Suprapubic skin (tissue), 4 donors: Measurements from ENCODE around the gene CRABP2. TPM values are rescaled to one million over a fixed set of nuclear protein-coding genes. Genes with fewer than 3 reads are reported as not detected.

ENCODE experiments used
- DNase-seq, 2 donors: peaks; one replicate each; pipeline ENCODE4 v3.0.0-alpha.2; 2019; ENCODE audit warnings: low spot score in 2 of 2
- H3K27ac ChIP-seq: fragments of 200-600 bp; sonication (generic); one replicate; pipeline ENCODE4 v1.5.1; 2019
- H3K27me3 ChIP-seq: fragments of 200-600 bp; sonication (generic); one replicate; pipeline ENCODE4 v1.5.1; 2019
- H3K36me3 ChIP-seq: fragments of 200-600 bp; sonication (generic); one replicate; pipeline ENCODE4 v1.5.1; 2019
- H3K4me1 ChIP-seq: fragments of 200-600 bp; sonication (generic); one replicate; pipeline ENCODE4 v1.5.1; 2019
- H3K4me3 ChIP-seq: fragments of 200-600 bp; sonication (generic); one replicate; pipeline ENCODE4 v1.5.1; 2019; ENCODE audit warnings: mild to moderate bottlenecking
- H3K9me3 ChIP-seq: fragments of 200-600 bp; sonication (generic); one replicate; pipeline ENCODE4 v1.5.1; 2019
- CTCF ChIP-seq, 2 donors: fragments of 200-600 bp in 1 of 2; fragments of 450-650 bp in 1 of 2; sonication (generic) in 1 of 2; IDR thresholded peaks; one replicate each; pipeline ENCODE4 v1.5.1; 2016 to 2019; ENCODE audit warnings: antibody characterized with exemption in 2 of 2, mild to moderate bottlenecking in 1 of 2, moderate library complexity in 1 of 2
- EP300 ChIP-seq: sonication (generic); formaldehyde crosslinking; IDR thresholded peaks from one replicate; pipeline ENCODE4 v1.6.1; 2017; ENCODE audit warnings: antibody characterized with exemption
- POLR2A ChIP-seq, 2 donors: fragments of 450-650 bp; IDR thresholded peaks; one replicate each; pipeline ENCODE4 v1.6.1; 2017; ENCODE audit warnings: antibody characterized with exemption in 2 of 2, mild to moderate bottlenecking in 2 of 2, moderate library complexity in 2 of 2
- POLR2AphosphoS5 ChIP-seq, 3 donors: sonication (generic); formaldehyde crosslinking; IDR thresholded peaks; one replicate each; pipeline ENCODE4 v1.6.1; 2017; ENCODE audit warnings: antibody characterized with exemption in 3 of 3
- WGBS: methylation state at CpG from one replicate; pipeline ENCODE4 v1.1.5; 2018; 5-methylcytosine and 5-hydroxymethylcytosine counted together
- total RNA-seq, 4 donors: library from RNA; depleted of rRNA; stranded (reverse); fragments of >200 nt; gene quantifications; one replicate each; pipeline ENCODE4 v1.1.0, GENCODE V29; 2016

CRABP2 gene
- 10 to 100 TPM; 38.4 to 98.0 (median 68.2) TPM for total RNA-seq

GRCh38 chr1:156705321-156705917, at the start of gene CRABP2:
Gene CRABP2, minus strand, starts transcription at chr1:156705583. Its CDS starts 137 bp downstream, at chr1:156705446.
- H3K4me1 ChIP-seq = peaks cover 75% of the 10 kb centered on the region
- peak in 1 of 2 donors; percentile 76 for DNase-seq
- no peaks in the 10 kb centered on the region for H3K36me3 ChIP-seq
- H3K9me3 ChIP-seq = no peaks in the 10 kb centered on the region
- H3K4me3 ChIP-seq = peak within 1 kb of the TSS; percentile 55
- H3K27me3 ChIP-seq = peaks cover 3% of the 10 kb centered on the region
- WGBS = 8% methylated on average over 14 of the region's 42 CpGs
- TF ChIP-seq POLR2A (IDR thresholded peaks at IDR 0.05) = no peak
- no peak for TF ChIP-seq CTCF (IDR thresholded peaks at IDR 0.05)
- TF ChIP-seq EP300 = no peak
- TF ChIP-seq POLR2AphosphoS5 (IDR thresholded peaks at IDR 0.05) = no peak
- peak within 1 kb of the TSS; percentile 80 for H3K27ac ChIP-seq

GRCh38 chr1:156754219-156754618, 48.8 kb upstream of the CRABP2 start:
- DNase-seq = no peak
- no peaks in the 10 kb centered on the region for H3K36me3 ChIP-seq
- H3K4me1 ChIP-seq = peaks cover 27% of the 10 kb centered on the region
- TF ChIP-seq POLR2A (IDR thresholded peaks at IDR 0.05) (no peak), CTCF (IDR thresholded peaks at IDR 0.05) (no peak), EP300 (no peak)
- no peaks in the 10 kb centered on the region for H3K9me3 ChIP-seq
- H3K27me3 ChIP-seq = no peaks in the 10 kb centered on the region
- no peak overlapping the region for H3K4me3 ChIP-seq
- WGBS = 87% methylated on average over 8 of the region's 8 CpGs
- H3K27ac ChIP-seq = no peak overlapping the region

- peak overlapping the region; percentile 99 for H3K27ac ChIP-seq
- H3K4me1 ChIP-seq = peaks cover 40% of the 10 kb centered on the region
- no peaks in the 10 kb centered on the region for H3K9me3 ChIP-seq
- WGBS = 19% methylated on average over 1 of the region's 1 CpG
- no peaks in the 10 kb centered on the region for H3K27me3 ChIP-seq
- H3K36me3 ChIP-seq = no peaks in the 10 kb centered on the region
- TF ChIP-seq EP300 = no peak
- H3K4me3 ChIP-seq = peak overlapping the region; percentile 96
- no peak for DNase-seq
Observed at GRCh38 chr1:156752843-156753482, 47.6 kb upstream of the CRABP2 start.

GRCh38 chr1:156751757-156752481, 46.5 kb upstream of the CRABP2 start:
- Histone ChIP-seq H3K27me3 (no peaks in the 10 kb centered on the region), H3K9me3 (no peaks in the 10 kb centered on the region), H3K27ac (peak overlapping the region; percentile 99), H3K36me3 (no peaks in the 10 kb centered on the region), H3K4me1 (peaks cover 49% of the 10 kb centered on the region), H3K4me3 (peak overlapping the region; percentile 96)
- no peak for TF ChIP-seq POLR2A (IDR thresholded peaks at IDR 0.05)
- TF ChIP-seq CTCF (IDR thresholded peaks at IDR 0.05) = peak in 1 of 2 donors; percentile 13
- peak; percentile 40 to 97 (median 91) for TF ChIP-seq POLR2AphosphoS5 (IDR thresholded peaks at IDR 0.05)
- DNase-seq = peak; percentile 99
- under 1% methylated on average over 35 of the region's 68 CpGs for WGBS

- H3K36me3 ChIP-seq = no peaks in the 10 kb centered on the region
- TF ChIP-seq POLR2A (IDR thresholded peaks at IDR 0.05) (peak in 1 of 2 donors; percentile 34), POLR2AphosphoS5 (IDR thresholded peaks at IDR 0.05) (no peak)
- DNase-seq = no peak
- H3K27ac ChIP-seq = peak within 1 kb of the TSS; percentile 99
- H3K27me3 ChIP-seq = no peaks in the 10 kb centered on the region
- H3K9me3 ChIP-seq = no peaks in the 10 kb centered on the region
- H3K4me1 ChIP-seq = peaks cover 55% of the 10 kb centered on the region
- 2% methylated on average over 12 of the region's 48 CpGs for WGBS
- peak within 1 kb of the TSS; percentile 96 for H3K4me3 ChIP-seq
Observed at GRCh38 chr1:156751451-156751756, 46.0 kb upstream of the CRABP2 start, which contains the start of gene HDGF. Gene HDGF, minus strand, starts transcription at chr1:156751675. Its CDS starts 246 bp downstream, at chr1:156751429.
